Neuron (in vitro differentiated cells): ENCODE data around the gene SDK1.
"Not testable (repeated sequence)": the region's sequence is repeated elsewhere in the genome, so short reads cannot be mapped to it uniquely, and the experiment has no call there.

ENCODE experiments used
- H2AFZ ChIP-seq: one replicate; pipeline ENCODE4 v1.6.1; 2013; ENCODE audit warnings: low read depth, mild to moderate bottlenecking, inconsistent platforms, low read length, moderate library complexity
- H3K27me3 ChIP-seq: one replicate; pipeline ENCODE4 v1.6.1; 2013; ENCODE audit warnings: low read length; ENCODE audit not compliant: insufficient read depth
- H3K36me3 ChIP-seq: one replicate; pipeline ENCODE4 v1.6.1; 2013; ENCODE audit warnings: low read length; ENCODE audit not compliant: insufficient read depth
- H3K4me1 ChIP-seq: one replicate; pipeline ENCODE4 v1.6.1; 2013; ENCODE audit warnings: low read length; ENCODE audit not compliant: insufficient read depth
- H3K4me3 ChIP-seq: 2 replicates; pipeline ENCODE4 v1.5.1; 2013; ENCODE audit warnings: mild to moderate bottlenecking, low read length, moderate library complexity
- H3K9me3 ChIP-seq: one replicate; pipeline ENCODE4 v1.6.1; 2013; ENCODE audit warnings: low read length

SDK1 gene

DNA sequence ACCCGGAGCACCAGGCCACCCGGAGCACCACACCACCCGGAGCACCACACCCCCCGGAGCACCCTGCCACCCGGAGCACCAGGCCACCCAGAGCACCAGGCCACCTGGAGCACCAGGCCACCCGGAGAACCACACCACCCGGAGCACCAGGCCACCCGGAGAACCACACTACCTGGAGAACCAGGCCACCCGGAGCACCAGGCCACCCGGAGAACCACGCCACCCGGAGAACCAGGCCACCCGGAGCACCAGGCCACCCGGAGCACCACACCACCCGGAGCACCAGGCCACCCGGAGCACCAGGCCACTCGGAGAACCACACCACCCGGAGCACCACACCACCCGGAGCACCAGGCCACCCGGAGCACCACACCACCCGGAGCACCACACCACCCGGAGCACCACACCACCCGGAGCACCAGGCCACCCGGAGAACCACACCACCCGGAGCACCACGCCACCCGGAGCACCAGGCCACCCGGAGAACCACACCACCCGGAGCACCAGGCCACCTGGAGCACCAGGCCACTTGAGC, 916.1 kb downstream of the SDK1 start:
- not testable (repeated sequence) for H3K27me3 ChIP-seq, H3K4me3 ChIP-seq, H3K9me3 ChIP-seq, H3K4me1 ChIP-seq, H2AFZ ChIP-seq
- H3K36me3 ChIP-seq, result peaks cover 10% of the 10 kb centered on the region

DNA sequence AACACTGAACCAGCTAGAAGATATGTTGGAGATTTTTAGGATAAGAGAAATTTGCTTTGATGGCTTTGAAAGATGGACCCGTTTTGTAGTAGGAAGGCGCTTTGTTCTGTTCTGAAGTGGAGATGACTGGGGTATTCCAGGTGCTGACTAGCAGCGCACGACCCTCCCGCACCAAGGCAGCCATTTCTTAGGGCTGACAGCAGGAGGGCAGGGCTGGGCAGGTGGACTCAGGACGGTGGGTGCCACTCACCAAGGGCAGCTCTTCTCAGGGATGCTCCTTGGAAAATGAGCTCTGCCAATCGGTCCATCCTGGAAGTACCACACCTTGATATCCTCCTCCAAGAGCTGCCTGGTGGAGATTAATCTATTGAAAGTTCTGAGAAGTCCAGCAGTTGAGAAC, 917.4 kb downstream of the SDK1 start:
- Histone ChIP-seq H2AFZ (no peak overlapping the region), H3K27me3 (no peaks in the 10 kb centered on the region), H3K4me1 (no peaks in the 10 kb centered on the region), H3K4me3 (no peak overlapping the region), H3K9me3 (peaks cover 9% of the 10 kb centered on the region), H3K36me3 (peaks cover 16% of the 10 kb centered on the region)

DNA sequence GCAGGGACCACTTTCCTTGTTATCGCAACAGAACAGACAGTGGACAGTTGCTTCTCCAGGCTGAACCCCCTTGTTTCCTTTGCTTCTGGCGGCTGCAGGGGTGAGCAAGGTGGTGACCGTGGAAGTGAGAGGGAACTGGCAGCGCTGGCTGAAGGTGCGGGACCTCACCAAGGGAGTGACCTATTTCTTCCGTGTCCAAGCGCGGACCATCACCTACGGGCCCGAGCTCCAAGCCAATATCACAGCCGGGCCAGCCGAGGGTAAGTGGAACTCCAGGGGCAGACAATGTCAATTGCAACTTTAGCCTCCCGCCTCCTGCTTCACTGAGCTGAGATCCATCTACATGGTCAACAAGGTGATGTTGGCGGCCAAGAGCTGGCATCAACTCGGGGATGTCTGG, 919.0 kb downstream of the SDK1 start:
- Histone ChIP-seq H3K36me3 (peaks cover 25% of the 10 kb centered on the region), H3K27me3 (no peaks in the 10 kb centered on the region), H3K9me3 (peaks cover 9% of the 10 kb centered on the region)

DNA sequence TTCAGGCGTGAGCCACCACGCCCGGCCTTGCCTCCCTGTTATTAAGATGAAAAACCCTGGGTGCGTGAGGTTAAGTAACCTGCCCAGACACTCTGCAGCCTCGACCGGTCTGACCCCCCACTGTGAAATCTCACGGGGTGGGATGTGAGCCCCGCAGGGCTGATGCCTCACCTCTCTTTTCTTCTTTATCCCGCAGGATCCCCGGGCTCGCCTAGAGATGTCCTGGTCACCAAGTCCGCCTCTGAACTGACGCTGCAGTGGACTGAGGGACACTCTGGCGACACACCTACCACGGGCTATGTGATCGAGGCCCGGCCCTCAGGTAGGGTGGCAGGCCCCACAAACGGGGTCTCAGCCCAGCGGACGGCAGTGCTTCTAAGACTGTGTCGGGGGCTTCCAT, 920.0 kb downstream of the SDK1 start:
- H3K4me1 ChIP-seq, result no peaks in the 10 kb centered on the region
- H3K9me3 ChIP-seq, result peaks cover 4% of the 10 kb centered on the region
- H2AFZ ChIP-seq, result no peak overlapping the region
- no peaks in the 10 kb centered on the region for H3K27me3 ChIP-seq
- H3K4me3 ChIP-seq, result no peak overlapping the region
- H3K36me3 ChIP-seq, result peaks cover 25% of the 10 kb centered on the region

More for the DNA sequence above, 919.0 kb downstream of the SDK1 start:
- Histone ChIP-seq H2AFZ (no peak overlapping the region), H3K4me1 (no peaks in the 10 kb centered on the region), H3K4me3 (no peak overlapping the region)

DNA sequence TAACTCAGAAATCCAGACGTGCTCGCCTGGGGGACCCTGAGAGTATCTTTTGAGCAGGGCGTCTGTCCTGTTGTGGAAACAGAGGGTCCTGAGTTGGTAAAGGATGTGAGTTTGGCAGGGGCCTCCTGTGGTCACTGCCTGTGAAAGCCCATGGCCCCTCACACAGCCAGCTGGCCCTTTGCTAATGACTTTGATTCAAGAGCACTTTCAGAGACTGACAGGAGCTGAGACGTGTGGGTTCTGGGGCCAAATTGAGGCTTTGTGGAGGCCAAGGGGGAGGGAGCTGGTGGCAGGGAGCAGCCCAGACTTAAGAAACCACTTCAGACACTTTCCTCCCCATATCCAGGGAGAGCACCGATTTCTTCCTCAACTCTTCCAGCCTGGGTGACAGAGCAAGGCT, 921.6 kb downstream of the SDK1 start:
- H3K36me3 ChIP-seq, result peaks cover 25% of the 10 kb centered on the region
- no peaks in the 10 kb centered on the region for H3K27me3 ChIP-seq
- no peak overlapping the region for H2AFZ ChIP-seq
- H3K4me1 ChIP-seq, result peaks cover 15% of the 10 kb centered on the region
- peaks cover 4% of the 10 kb centered on the region for H3K9me3 ChIP-seq
- no peak overlapping the region for H3K4me3 ChIP-seq

DNA sequence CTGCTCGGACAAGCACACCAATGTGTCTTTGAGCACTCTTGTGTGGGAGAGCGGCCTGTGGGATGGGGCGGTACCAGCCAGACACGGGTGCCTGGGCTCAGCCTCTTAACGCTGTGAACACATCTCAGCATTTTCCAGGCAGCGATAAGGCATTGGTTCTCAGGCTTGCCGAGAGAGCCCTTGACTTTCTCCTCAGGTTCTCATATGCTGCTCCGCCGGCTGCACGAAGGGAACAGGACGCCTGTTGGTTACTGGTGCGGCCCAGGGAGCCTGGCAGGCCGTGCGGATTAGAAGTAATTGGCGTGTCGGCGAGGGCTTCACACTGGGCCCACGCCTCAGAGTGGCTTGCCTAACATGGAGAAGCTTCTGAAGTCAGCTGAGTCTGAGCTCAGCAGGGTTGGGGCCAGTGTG, 924.3 kb downstream of the SDK1 start:
- Histone ChIP-seq H3K27me3 (no peaks in the 10 kb centered on the region), H3K9me3 (peaks cover 4% of the 10 kb centered on the region), H2AFZ (no peak overlapping the region), H3K36me3 (peaks cover 25% of the 10 kb centered on the region), H3K4me1 (peaks cover 16% of the 10 kb centered on the region), H3K4me3 (no peak overlapping the region)

DNA sequence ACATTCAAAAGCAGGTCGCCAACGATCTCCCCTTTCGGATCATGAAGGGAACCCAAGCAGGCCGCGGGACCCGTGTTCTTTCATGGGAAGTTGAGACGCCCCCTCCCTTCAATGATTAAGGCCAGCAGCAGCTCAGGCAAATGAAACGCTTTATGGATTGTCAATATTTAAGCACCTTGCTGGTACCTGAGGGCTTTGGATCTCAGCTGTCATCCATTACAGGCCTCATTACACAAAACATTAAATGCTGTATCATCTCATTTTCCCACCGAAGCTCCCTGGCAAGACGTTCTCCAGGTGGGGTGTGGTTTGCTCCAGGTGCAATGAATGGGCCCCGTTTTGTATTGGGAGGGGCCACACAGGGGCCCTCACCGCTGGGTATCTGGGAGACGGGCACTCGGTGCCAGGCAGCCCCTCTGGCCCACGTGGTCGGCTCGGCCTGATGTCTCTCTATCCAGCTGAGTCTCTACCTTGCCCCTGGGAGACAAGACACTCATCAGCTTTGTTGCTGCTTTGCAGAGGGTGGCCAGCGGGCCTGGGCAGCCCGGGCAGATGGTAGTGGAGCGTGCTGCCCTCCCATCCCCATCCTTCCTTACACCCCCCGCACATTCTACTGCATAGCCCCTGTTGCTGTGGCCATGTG, 925.0 kb downstream of the SDK1 start:
- Histone ChIP-seq H3K27me3 (no peaks in the 10 kb centered on the region), H2AFZ (no peak overlapping the region), H3K4me1 (peaks cover 16% of the 10 kb centered on the region), H3K4me3 (no peak overlapping the region), H3K9me3 (peaks cover 4% of the 10 kb centered on the region), H3K36me3 (peaks cover 23% of the 10 kb centered on the region)

DNA sequence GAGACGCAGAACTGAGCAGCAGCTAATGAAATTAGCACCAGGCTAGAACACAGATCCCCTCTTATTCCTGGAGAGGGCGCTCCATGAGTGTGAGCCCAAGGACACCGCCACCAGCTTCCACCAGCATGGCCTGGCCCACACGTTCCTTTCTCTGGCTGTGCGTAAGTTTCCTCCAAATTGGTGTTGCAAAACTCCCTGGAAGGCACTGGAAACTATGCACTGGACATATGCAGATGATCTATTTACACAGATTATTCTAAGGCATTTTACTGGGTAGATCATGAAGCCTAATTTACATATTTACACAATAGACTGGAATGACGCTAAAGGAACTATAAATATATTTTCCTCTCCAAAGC, 925.5 kb downstream of the SDK1 start:
- Histone ChIP-seq H3K4me3 (no peak overlapping the region), H3K9me3 (peaks cover 4% of the 10 kb centered on the region), H3K36me3 (peaks cover 18% of the 10 kb centered on the region)

DNA sequence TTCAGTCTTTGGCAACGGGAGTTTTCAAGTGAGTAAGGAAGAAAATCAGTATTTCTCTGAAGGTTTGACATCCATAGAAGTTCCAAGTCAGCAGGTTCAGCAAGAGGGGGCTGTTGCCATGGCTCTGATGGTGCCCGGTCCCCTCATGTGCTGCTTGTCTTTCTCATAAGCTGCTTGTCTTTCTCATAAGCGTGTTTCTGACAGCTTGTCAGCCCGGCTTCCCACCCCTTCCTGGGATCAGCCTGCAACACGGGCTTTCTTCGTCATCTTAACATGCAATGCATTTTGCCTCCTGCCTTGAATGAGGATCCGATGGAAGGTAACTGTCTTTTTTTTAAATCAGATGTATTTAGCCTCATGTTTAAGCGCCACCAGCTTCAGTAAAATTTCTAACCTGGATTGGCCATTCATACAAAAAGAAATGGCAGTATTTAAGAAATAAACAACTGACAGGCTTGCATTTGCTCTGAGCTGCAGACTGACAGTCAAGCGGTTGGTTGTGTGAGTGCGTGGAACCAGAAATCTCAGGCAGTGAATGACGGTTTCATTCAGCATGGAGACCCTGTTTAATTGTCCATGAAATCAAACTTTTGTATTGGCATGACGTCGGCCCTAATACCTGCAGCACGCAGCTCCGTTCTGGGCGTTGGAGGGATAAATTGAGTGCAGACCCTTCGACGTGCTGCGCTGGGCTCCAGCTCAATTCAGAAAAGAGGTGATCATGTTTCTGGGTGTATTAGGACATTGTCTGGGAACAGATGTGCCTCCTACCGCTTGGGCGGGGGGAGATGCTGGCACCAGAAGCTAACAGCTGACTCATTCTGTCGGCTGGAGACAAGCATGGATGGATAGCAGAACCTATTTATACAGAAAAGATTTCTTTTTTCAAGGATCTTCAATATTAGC, 926.3 kb downstream of the SDK1 start:
- no peaks in the 10 kb centered on the region for H3K27me3 ChIP-seq
- H3K36me3 ChIP-seq, result peaks cover 15% of the 10 kb centered on the region
- peaks cover 16% of the 10 kb centered on the region for H3K4me1 ChIP-seq
- H2AFZ ChIP-seq, result no peak overlapping the region
- H3K4me3 ChIP-seq, result no peak overlapping the region
- H3K9me3 ChIP-seq, result peaks cover 4% of the 10 kb centered on the region

More for the DNA sequence above, 925.5 kb downstream of the SDK1 start:
- Histone ChIP-seq H3K27me3 (no peaks in the 10 kb centered on the region), H2AFZ (no peak overlapping the region), H3K4me1 (peaks cover 16% of the 10 kb centered on the region)

DNA sequence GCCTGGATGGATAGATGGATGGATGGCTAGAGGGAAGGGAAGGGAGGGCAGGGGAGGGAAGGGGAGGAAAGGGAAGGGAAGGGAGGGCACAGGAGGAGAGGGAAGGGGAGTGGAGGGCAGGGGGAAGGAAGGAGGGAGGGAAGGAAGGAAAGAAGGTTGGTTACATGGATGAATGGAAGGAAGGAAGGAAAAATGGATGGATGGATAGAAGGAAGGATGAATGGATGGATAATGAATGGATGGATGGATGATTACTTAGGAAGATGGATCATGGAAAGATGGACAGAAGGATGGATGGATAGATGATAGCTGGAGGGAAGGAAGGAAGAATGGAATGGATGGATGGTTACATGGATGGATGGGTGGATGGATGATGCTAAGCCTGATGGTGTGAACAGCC, 929.3 kb downstream of the SDK1 start:
- Histone ChIP-seq H3K36me3 (no peaks in the 10 kb centered on the region), H3K4me3 (no peak overlapping the region), H3K4me1 (peaks cover 16% of the 10 kb centered on the region), H3K9me3 (no peaks in the 10 kb centered on the region), H3K27me3 (no peaks in the 10 kb centered on the region), H2AFZ (no peak overlapping the region)

DNA sequence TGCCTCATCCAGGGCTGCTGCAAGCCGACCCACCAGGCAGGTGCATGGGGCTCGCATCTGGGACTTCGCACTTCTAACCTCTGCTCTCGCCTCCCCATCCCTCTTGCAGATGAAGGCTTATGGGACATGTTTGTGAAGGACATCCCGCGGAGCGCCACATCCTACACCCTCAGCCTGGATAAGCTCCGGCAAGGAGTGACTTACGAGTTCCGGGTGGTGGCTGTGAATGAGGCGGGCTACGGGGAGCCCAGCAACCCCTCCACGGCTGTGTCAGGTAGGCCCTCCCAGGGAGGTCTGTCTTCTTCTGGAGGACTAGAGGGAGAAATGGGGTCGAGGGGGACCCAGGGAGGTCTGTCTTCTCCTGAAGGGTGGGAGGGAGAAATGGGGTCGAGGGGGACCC, 932.1 kb downstream of the SDK1 start:
- no peaks in the 10 kb centered on the region for H3K4me1 ChIP-seq
- H3K27me3 ChIP-seq, result no peaks in the 10 kb centered on the region
- H3K36me3 ChIP-seq, result no peaks in the 10 kb centered on the region
- H2AFZ ChIP-seq, result no peak overlapping the region
- H3K4me3 ChIP-seq, result no peak overlapping the region
- H3K9me3 ChIP-seq, result no peaks in the 10 kb centered on the region

DNA sequence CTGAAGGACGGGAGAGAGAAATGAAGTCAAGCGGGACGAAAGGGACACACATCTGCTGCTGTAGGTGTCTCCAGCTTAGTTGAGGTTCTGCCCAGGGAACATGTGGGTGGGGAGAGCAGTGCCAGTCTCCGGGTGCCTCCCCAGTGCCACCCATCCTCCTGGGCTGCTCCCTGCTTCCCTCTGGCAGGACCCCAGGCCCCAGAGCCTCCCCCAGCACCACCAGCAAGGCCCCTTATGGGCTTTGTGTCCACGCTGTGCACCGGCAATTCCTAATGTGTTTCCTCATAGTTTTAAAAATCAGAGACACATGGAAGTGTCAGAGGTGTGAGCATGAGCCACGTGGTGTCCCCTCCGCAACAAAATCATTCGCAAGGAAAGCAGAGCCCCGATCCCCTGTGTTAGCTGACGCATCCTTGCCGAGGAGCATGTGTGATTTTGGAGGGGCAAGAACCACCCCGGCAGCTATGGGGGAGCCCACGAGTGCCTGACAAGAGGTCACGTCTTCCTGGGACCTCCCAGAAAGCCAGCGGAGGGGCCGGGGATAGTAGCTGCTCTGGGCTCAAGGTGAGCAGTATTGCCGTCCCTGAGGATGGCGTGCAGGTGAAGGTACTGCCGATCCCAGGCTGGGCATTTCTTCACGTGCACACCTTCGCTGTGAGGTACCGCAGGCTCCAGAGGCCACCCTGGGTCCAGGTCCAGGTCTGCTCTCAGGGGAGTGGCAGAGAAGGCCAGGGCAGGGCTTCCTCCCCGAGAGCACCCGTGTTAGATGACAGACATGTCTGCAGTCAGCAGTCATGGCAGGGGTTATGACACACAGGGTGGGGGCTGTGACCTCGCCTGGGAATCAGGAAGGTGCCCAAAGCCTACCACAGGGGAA, 932.8 kb downstream of the SDK1 start:
- Histone ChIP-seq H3K27me3 (no peaks in the 10 kb centered on the region), H3K4me3 (no peak overlapping the region), H2AFZ (no peak overlapping the region), H3K9me3 (no peaks in the 10 kb centered on the region), H3K4me1 (no peaks in the 10 kb centered on the region), H3K36me3 (no peaks in the 10 kb centered on the region)

DNA sequence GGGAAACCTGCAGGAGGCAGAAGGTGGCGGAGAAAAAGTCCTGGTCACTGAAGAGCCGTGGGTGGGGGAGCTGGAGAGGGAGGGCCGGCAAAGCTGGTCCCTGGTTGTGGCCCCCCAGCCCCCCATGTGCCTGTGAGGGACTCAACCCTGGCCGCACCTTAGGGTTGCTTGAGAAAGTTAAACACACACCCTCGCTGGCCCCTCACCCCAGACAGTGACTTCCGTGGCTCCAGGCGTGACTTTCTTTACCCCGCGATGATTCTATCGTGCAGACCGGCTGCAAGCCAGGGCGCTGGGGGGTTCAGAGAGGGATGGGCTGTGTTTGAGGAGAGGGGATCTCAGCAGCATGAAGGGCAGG, 933.4 kb downstream of the SDK1 start:
- H3K27me3 ChIP-seq, result no peaks in the 10 kb centered on the region
- H3K36me3 ChIP-seq, result no peaks in the 10 kb centered on the region
- H3K9me3 ChIP-seq, result no peaks in the 10 kb centered on the region
- no peaks in the 10 kb centered on the region for H3K4me1 ChIP-seq
- no peak overlapping the region for H2AFZ ChIP-seq
- no peak overlapping the region for H3K4me3 ChIP-seq
